GM19372 (cell line): ENCODE results near the gene RAPGEF1.
A peak's percentile ranks its signal among the peaks of the same experiment; 100 is the strongest.

Experiments used
- ATAC-seq: cut with Tn5 transposase; IDR thresholded peaks from one replicate; pipeline ENCODE4 v1.9.1; 2021; ENCODE audit warnings: mild to moderate bottlenecking, low read depth, moderate library complexity; ENCODE audit not compliant: unreplicated experiment

RAPGEF1 gene

DNA sequence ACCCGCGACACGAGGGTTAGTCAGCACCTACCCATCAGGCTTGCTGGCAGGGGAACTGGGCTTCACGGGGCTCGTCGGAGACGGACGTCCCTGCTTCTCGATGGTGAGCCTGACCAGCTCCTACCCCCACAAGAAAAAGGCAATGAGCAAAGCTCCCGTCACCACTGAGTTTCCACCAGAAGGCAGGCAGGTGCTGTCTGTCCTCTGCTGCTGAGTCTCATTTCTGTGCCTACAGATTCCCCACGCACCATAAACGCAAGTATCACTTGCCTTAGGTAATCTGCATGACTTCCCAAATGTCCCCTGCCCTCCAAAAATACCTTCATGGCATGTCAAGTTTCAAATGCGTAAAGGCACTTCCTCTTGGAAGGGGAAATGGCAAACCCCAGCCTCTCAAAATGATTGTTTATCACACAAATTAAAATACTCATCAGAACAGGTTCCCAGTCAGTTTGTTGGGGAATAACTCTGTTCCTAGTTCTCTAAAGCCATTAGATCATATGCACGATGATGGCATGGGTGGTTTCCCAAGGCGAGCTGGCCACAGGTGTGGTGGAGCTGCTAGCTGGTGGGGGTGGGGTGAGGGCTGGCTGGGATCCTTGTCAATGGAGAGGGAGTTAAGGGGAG lies 109.6 kb downstream of the RAPGEF1 start:
- ATAC-seq: no peak

DNA sequence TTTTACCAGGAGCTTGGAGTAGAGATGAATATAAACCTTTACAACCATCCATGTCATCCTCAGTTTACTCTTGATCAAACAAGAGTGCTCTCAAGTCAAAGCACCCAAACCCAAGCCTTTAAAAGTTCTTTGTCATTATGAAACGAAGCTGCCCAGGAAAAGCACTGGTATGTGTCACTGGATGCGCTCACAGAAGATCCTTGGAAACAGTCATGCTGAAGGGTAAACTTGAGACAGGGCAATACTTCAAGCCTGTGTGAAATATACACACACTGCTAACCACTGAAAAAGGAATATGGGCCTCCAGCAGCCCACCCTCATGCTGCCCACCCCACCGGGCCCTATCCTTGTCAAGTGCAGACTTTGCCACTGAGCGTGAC lies 110.1 kb downstream of the RAPGEF1 start:
- no peak for ATAC-seq

DNA sequence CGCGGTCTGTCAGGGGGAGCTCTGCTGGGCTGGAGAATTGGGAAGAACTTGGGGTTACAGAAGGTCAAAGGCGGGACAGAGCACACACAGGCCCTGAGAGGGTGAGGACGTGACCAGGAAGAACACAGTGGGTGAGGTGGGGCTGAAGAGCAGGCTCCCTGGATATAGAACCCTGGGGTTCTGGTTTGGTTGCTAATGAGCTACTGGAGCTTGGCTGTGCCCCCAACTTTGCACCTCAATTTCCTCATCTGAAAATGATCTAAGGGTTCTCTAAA lies 110.7 kb downstream of the RAPGEF1 start:
- ATAC-seq: no peak

DNA sequence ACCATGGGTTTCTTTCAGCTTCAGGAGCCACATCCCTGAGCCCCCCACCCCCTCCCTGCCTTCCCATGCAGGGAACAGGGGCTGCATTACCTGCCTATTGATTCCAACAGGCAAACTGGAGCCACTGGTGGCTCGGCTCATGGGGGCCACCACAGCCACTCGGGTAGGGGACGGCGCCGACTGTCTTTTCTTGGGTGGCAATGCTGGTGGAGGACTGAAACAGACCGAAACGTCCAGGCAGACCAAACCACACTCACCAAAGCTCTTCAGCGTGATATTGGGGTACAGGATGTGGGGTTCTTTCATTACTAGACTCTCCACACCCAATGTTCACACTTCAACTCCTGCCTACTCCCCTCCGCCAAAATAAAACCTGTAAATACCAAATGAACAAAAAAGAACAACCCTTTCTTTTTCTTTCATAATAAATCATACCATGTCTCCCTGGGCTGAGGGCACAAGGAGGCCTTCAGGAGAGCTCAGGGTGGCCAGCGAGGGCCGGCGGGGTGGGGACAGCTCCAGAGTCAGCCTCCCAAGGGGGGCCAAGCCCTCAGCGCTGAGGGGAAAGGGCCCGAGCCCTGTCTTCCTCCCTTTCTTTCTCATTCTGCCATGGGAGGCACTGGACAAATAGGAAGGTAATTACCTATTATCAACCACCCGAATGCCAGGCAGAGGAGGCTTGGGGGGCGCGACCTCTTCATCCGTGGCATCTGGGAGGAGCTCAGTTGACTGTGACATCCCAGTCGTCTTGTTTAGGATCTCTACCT lies 111.2 kb downstream of the RAPGEF1 start:
- peak; percentile 30 for ATAC-seq

DNA sequence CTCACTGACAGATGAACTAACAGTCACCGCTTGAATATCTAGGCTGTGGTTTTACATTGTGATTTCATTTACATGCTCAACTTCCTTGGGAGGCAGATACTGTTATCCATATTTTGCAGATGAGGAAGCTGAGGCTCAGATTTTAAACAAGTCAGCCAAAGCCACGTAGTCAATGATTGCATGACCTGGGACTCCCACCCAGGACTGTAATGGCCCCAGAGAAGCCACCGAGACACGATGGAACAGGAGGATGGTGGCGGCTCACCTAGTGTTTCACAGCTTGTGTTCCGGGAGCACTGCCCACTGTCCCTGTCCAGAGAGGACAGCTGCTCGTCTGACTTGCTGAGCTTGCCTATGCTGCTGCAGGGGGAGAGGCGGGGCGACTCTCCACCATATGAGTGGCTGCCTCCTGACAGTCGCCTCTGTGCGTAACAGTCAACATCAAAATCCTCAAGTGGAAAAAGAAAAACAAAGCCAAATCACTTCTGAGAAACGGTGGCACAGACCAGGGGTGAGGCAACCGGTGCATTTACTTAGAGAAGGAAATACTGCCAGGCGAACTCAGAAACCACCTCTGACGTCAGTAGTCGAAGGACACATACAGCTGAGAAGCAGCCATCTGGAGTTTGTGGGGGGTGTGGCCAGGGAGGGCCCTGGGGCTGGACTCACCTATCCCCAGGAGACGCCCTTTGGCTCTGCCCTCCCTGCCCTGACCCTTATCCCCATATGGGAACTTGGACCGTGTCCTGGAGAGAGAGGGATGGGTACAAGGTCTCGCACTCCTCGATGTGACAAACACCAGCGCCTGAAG lies 112.0 kb downstream of the RAPGEF1 start:
- peak; percentile 75 for ATAC-seq

DNA sequence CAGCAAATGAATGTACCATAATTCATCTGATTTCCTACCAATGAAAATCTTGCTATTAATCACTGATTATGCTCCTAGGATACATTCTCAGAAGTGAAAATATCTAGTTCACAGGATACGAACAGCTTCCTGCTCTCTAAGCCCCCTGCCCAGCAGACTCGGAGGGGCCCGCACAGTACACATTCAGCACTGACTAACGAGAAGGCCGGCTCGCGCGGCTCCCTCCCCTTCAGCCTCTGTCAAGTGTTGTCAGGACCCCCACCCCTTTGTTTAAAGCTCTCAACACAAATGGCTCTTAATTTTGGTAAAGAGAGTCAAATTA lies 112.6 kb downstream of the RAPGEF1 start:
- ATAC-seq: no peak

DNA sequence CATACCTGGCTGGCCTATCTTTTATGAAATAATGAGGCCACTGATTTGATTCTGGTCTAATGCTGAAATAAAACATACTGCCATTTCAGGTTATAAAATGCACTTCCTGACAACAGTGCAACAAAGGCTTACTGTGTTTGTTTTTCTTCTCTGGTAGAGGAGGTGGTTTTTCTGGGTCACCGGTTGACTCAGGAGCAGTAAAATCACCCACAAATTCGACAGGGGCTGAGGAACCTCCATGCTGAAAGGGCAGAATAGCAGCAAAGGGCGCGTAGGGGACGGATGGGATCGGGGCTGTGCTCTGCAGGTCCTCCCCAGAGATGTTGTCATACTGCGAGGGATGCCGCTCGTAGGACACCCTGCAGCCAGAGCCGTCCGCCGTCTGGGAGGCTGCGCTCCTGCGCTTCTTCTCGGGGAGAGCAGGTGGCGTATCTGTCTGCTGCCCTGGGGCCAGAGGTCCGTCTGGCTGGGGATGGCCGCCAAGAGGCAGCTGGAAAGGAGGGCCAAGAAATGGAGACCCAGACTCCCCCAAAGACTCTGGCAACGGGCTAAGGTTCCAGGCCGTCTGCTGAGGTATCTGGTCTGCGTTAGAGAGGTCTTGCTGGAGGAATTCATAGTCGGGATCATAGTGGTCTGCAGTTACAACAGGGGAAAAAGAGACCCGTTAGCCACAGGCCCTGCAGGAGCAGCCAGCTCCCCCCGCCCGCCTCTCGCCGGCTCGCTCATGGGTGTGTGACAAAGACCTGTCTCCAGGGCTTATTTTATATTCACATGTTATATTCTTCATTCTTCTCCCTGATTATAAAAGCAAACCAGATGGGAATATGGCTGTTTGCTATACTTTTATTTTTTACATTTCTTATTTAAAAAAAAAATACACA lies 113.8 kb downstream of the RAPGEF1 start:
- ATAC-seq: no peak

DNA sequence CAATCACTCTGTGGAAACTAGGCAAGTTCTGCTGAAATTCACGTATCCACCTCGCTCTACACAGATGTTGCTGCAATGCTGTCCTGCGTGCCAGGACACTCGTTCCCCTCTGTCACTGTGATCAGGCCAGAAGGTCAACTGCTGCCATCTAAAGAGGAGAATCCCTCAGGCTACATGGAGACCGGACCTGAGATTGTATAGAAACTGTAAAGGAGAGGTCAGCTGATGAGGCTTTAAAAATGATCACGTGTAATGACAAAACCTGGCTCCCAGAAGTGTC lies 114.4 kb downstream of the RAPGEF1 start:
- ATAC-seq: no peak

DNA sequence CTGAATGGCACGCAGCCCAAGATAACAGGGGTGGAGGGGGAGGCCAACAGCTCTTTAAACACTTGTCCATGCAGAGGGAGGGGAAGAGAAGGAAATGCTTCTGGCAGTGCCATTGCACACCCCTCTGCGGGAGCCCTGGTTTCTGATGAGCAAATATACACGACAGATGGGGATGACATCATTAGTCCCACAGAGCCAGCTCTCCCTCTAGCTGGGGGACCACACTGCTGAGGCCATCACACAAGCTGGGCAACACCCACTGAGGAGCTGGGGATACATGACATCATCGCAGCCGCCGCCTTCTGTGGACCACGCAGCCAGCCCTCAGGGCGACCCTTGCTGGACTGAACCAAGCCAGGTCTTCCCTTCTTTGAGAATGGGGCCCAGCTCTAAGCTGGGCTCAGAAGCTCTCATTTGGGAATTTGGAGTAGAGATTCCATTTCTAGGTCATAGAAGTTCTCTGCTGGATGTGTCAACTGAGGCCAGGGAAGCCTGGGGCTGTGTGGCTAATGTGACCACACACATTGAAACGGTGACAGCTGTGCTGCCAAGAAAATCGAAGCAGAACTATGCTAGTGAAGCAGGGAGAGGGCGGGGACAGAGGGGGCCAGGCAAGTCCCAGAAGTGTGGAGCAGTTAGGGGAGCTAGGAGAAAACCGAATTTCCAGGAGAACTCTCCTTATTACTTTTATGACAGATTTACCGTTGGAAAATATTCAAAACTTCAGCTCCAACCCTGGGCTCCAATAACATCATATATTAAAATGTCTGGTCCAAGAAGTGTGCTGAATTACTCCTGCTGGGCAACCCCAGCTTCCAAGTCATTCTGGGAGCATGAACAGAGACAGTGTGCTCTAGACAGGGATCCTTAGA lies 115.0 kb downstream of the RAPGEF1 start:
- ATAC-seq: no peak

DNA sequence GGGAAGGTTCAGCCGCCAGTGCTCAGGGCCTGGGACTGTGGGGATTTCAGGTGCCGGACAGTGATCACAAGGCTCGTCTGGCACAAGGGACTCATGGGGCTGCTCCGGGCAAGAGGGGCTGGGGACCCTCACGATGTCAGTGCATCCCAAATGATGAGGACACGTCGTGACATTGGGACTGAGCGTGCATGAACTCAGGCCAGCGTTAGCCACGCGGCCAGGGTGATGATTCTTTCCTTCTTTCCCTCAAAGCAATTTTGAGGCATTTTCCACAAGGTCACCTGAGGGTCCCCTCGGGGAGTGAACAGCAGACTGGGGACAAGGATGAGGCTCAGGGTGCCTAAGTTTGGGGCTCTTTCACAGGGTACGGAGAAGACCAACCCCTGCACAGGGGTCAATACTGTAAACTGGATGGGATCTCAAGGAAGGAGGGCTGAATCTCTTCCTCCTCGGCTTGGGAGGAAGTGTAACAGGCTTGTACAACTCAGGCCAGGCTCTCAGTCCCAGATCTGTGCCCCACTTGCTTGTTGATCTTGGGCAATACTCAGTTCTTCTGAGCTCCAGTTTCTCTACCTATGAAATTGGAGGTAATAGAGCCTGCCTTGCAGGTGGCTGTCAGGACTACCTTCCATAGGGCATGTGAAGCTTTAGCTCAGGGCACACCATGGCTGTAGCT lies 116.1 kb downstream of the RAPGEF1 start:
- ATAC-seq: no peak

DNA sequence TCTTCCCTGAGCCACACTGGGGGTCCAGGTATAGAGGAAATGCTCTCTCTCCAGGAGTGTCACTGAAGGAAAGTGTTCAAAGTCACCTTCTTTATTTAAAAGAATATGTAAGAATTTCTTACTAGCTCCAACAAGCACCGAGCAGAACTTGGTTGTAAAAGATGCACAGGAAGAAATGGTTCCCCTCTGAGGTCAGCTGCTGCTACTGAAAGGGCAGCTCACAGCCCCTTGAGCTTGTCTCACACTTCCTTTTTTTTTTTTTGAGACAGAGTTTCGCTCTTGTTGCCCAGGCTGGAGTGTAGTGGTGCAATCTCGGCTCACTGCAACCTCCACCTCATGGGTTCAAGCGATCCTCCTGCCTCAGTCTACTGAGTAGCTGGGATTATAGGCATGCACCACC lies 117.4 kb downstream of the RAPGEF1 start:
- ATAC-seq: no peak

DNA sequence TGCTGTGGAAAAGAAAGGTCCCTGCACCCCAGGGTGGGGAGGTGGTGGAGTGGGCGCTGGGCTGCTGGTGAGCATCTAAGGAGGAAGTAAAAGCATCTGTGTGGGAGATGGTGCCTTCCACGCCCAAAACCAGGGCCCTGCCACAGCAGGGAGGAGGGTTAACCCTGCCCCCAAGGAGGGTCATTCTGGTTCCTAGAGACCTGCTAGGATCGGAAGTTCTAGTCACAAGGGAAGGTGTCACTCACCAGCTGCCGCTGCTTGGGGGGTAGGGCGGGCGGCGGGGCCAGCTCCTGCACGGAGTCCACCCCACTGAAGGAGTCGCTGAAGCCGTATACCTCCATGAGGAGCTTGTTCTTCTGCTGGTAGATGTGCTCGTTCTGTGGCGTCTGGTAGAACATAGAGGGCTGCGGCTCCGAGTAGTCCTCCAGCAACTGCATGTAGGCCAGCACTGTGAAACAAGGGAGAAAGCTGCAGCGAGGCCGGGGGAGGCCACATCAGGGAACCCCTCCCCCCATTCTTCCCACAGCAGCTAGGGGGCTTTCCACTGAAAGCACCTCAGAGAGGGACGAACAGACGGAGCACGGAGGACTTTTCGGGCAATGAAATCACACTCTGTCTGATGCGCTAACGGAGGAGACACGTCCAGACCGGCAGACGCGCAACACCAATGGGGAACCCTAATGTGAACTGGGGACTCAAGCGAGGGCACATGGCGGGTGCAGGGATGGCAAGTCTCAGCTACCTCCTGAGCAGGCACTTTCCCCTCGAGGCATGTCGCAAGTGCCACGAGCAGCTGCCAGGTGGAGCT lies 118.1 kb downstream of the RAPGEF1 start:
- ATAC-seq: peak; percentile 57

DNA sequence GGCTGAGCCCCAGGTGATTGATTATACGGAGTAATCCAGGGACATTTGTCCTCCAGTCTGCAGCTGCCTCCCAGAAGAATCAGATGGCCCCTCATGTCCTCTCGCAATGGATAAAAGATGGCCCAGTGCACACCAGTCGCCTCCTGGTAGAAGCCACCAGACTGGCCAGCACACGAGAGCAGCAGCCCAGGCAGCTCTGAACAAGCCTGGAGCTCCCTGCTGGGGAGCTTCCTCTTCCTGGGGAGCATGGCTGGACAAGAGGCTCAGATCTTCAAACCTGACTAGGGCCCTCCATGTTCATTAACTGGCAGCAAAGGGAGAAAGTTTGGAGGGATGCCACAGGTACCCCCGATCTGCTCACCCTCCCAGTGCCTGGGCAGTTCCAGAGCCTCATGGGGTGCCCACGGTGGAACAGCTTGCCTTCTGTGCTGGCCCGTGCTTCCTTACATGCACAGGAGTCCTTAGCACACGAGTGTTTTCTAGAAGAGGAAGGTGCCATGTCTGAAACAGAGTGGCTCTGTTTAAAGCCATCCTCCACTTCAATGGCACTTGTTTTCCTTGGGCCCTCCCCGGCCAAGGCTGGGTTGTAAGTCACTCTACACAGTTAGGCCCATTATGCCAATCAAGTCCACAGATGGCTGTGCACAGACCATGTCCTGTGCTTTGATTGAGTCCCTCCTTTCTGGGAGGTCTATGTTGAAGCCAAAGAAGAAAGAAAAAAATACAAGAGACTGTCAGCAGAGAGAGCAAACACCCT lies 118.9 kb downstream of the RAPGEF1 start:
- peak; percentile 20 for ATAC-seq

DNA sequence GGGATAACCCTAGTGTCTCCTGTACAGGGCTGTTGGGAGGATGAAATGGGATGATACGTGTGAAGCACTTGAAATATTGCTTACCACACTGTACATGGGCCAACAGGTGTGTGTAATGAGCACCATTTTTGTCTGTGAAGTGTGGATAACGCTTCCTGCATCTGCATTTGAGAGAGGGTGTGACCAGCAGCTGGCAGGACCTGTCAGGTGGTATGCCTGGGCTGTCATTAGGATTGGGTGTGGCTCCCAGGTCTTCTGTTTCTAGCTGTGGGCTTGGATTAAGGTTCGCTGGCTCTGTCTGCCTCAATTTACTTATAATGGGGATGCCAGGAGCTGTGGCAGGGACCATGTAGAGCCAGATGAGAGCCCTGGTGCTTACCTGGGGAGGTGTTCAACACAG lies 120.2 kb downstream of the RAPGEF1 start:
- ATAC-seq: no peak

DNA sequence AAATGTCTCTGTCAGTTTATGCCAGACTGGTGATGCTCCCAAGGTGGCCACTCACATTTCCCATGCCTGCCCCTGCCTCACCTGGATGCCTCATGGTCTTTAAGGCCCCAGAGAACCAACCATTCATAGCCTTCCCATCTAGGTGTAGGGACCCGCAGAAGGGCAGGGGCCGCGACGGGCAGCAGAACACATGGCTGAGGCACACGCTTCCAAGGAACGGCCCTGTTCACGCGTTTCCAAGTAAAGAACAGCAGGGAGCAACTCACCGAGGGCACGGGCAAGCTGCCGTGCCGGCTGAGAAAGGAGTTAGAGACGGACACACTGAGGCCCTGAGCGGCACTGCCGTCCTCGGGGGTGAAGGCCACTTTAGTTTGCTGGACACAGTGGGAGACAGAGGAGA lies 121.1 kb downstream of the RAPGEF1 start:
- ATAC-seq: no peak

DNA sequence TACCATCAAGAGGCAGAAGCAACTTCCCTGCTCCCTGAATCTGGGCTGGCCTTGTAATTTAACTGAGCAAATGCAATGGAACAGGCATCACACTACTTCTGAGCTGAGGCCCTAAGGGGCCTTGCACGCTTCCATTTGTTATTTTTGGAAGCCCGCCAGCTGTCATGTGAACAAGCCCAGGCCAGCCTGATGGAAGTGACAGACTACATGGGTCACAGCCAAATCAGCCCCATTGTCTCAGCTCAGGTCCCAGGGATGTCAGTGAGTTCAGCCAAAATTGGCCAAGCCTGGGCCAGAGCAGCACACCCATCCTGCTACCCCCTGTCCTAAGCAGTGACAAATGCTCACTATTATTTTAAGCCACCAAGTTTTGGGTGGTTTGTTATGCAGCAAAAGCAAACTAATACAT lies 121.8 kb downstream of the RAPGEF1 start:
- ATAC-seq: no peak

DNA sequence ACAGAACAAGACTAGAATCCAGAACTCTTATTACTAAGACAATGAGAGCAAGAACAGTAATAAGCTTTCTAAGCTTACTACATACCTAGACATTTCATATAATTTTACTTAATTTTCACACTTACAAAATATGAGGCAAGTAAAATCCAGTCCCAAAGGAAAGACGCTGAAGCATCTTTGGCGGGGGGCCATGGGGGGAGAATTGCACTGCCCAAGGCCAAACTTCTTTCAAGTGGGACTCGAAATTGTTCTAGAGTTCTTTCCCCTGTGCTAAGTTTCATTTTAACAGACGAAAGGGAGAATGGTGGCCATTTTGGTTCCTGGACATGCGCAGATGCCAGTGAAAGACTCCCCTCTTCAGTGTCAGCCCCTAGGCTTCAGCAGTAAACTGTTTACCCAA lies 122.3 kb downstream of the RAPGEF1 start:
- no peak for ATAC-seq

DNA sequence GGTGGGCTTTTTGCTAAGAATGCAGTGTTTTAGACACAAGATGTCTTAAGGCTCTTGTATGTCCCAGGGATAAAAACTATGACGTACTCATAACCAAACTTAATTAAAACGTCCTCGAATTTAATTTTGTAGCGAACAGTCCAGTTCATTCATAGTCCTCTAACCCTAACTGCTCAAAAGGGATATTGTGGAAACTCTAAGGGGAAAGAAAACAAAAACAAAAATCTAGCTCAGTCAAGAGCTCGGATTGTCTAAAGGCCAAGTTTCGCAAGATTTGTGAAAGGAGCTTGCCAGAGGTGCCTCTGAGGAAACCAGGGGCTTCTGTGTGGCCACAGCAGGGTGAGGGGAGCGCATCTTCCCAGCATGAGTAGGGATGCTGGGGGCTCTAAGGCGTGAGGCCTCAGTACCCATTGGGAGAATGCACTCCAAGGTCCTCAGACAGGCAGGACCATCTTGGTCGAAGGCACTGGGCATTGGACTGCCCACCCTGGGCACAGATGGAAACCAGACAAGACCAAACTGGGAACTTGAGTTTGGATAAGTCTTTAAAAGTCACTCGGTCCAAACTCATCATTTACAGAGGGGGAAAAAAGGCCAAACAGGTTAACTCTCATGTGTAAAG lies 122.8 kb downstream of the RAPGEF1 start:
- no peak for ATAC-seq
